ENCODE data around the gene OSBP2. TPM values are rescaled to one million over a fixed set of nuclear protein-coding genes. Genes with fewer than 3 reads are reported as not detected.

Gene OSBP2
- total RNA-seq, 1 donor from 2014 or later: 0.58 TPM

DNA sequence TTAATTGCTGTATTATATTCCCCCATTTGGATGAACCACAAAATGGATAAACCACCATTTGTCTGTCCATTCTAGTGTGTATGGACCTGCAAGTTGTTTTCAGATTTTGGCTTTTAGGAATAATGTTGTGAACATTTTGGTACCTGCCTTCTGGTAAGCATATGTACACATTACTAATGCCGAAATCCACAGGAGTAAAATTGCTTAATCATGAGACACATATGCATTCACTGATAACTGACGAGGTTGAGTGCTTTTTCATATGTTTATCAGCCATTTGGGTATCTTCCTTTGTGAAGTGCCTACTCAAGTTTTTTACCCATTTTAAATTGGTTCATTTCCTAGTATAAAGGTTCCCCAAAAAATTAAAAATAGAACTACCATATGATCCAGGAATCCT, 34.2 kb downstream of the OSBP2 start:
- H2AFZ ChIP-seq (replicated peaks): no peak overlapping the region
- H3K4me1 Mint-ChIP-seq: no peaks in the 10 kb centered on the region

DNA sequence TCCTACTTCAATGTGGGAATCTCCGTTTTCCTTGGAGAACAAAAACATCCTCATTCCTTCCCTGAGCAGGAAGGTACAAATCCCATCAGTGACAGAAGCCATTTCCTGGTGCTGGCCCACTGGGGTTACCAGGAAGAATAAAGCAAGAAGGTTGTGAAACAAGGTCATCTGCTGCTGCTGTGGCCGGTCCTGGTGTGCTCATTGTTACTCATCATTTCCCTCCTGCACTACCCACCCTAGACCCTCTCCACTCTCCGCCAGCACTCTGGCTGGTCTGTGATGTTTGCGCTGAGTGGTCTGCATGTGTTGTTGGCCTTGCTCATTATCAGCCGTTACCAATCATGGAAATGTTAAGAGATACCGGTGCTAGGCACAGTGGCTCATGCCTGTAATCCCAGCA, 37.0 kb downstream of the OSBP2 start:
- H3K27me3 Mint-ChIP-seq (ENCODE audit: insufficient read depth, low read depth): peaks cover 2% of the 10 kb centered on the region
- no peaks in the 10 kb centered on the region for H3K9me3 Mint-ChIP-seq
- H4K20me1 ChIP-seq (ENCODE audit: low read depth): no peaks in the 10 kb centered on the region
- no peaks in the 10 kb centered on the region for H3K79me2 ChIP-seq (ENCODE audit: low read depth)
- no peak overlapping the region for H3K9ac ChIP-seq
- TF ChIP-seq, protein P1, sequence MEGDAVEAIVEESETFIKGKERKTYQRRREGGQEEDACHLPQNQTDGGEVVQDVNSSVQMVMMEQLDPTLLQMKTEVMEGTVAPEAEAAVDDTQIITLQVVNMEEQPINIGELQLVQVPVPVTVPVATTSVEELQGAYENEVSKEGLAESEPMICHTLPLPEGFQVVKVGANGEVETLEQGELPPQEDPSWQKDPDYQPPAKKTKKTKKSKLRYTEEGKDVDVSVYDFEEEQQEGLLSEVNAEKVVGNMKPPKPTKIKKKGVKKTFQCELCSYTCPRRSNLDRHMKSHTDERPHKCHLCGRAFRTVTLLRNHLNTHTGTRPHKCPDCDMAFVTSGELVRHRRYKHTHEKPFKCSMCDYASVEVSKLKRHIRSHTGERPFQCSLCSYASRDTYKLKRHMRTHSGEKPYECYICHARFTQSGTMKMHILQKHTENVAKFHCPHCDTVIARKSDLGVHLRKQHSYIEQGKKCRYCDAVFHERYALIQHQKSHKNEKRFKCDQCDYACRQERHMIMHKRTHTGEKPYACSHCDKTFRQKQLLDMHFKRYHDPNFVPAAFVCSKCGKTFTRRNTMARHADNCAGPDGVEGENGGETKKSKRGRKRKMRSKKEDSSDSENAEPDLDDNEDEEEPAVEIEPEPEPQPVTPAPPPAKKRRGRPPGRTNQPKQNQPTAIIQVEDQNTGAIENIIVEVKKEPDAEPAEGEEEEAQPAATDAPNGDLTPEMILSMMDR (IDR thresholded peaks at IDR 0.05): no peak
- TF ChIP-seq EZH2 (IDR thresholded peaks at IDR 0.05) (no peak), EZH2phosphoT487 (IDR thresholded peaks at IDR 0.05) (no peak)
- no peak overlapping the region for H3K4me2 ChIP-seq
- H3F3A ChIP-seq (ENCODE audit: low read depth): no peaks in the 10 kb centered on the region
- H3K4me1 ChIP-seq: no peaks in the 10 kb centered on the region
- no peaks in the 10 kb centered on the region for H3K36me3 Mint-ChIP-seq
- H3K4me3 ChIP-seq: no peak overlapping the region
- H2AFZ ChIP-seq (replicated peaks): no peak overlapping the region
- no peak overlapping the region for H3K4me3 Mint-ChIP-seq
- no peaks in the 10 kb centered on the region for H3K27me3 ChIP-seq
- DNase-seq (ENCODE audit: low spot score): no peak
- no peak overlapping the region for H3K27ac ChIP-seq
- no peaks in the 10 kb centered on the region for H3K36me3 ChIP-seq
- no peak overlapping the region for H3K27ac Mint-ChIP-seq
- H3K9me3 ChIP-seq (ENCODE audit: low read depth): no peaks in the 10 kb centered on the region
- H3K4me1 Mint-ChIP-seq: no peaks in the 10 kb centered on the region

More for the DNA sequence above, 34.2 kb downstream of the OSBP2 start:
- no peak overlapping the region for H3K4me3 Mint-ChIP-seq
- Histone ChIP-seq H4K20me1 (ENCODE audit: low read depth) (no peaks in the 10 kb centered on the region), H3F3A (ENCODE audit: low read depth) (no peaks in the 10 kb centered on the region), H3K4me1 (no peaks in the 10 kb centered on the region), H3K4me3 (no peak overlapping the region), H3K79me2 (ENCODE audit: low read depth) (no peaks in the 10 kb centered on the region), H3K27me3 (no peaks in the 10 kb centered on the region), H3K4me2 (no peak overlapping the region), H3K9ac (no peak overlapping the region), H3K9me3 (ENCODE audit: low read depth) (no peaks in the 10 kb centered on the region), H3K36me3 (no peaks in the 10 kb centered on the region), H3K27ac (no peak overlapping the region)
- no peaks in the 10 kb centered on the region for H3K9me3 Mint-ChIP-seq
- peaks cover 2% of the 10 kb centered on the region for H3K27me3 Mint-ChIP-seq (ENCODE audit: insufficient read depth, low read depth)
- DNase-seq (ENCODE audit: low spot score): no peak
- no peaks in the 10 kb centered on the region for H3K36me3 Mint-ChIP-seq
- H3K27ac Mint-ChIP-seq: no peak overlapping the region
- TF ChIP-seq, protein P1 (IDR thresholded peaks at IDR 0.05): no peak
- no peak for TF ChIP-seq EZH2 (IDR thresholded peaks at IDR 0.05)
- TF ChIP-seq EZH2phosphoT487 (IDR thresholded peaks at IDR 0.05): no peak

DNA sequence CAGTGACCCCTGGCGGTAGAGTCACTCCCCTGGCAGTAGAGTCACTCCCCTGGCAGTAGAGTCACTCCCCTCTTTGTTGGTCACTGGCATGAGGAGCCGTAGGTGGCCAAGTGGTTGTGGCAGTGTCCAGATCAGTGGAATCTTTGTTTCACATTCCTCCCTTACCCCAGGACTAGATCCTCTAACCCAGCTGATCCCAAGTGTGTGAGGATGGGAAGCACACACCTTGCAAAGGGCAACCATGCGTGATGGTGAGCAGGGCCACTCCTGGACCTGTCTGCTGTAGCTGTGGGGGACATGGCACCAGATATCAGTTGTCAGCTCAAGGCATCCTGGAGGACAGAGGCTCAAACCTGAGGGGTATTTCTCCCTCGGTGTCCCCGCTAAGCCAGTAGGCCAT, 37.8 kb downstream of the OSBP2 start:
- Mint-ChIP-seq H3K4me1 (no peaks in the 10 kb centered on the region), H3K27me3 (ENCODE audit: insufficient read depth, low read depth) (peaks cover 2% of the 10 kb centered on the region), H3K9me3 (no peaks in the 10 kb centered on the region), H3K36me3 (no peaks in the 10 kb centered on the region), H3K4me3 (no peak overlapping the region), H3K27ac (no peak overlapping the region)
- no peaks in the 10 kb centered on the region for H3K9me3 ChIP-seq (ENCODE audit: low read depth)
- no peak for DNase-seq (ENCODE audit: low spot score)
- no peaks in the 10 kb centered on the region for H3F3A ChIP-seq (ENCODE audit: low read depth)
- no peaks in the 10 kb centered on the region for H3K4me1 ChIP-seq
- H3K4me3 ChIP-seq: no peak overlapping the region
- H3K27me3 ChIP-seq: no peaks in the 10 kb centered on the region
- TF ChIP-seq, protein P1 (IDR thresholded peaks at IDR 0.05): peak; percentile 5
- no peak for TF ChIP-seq EZH2phosphoT487 (IDR thresholded peaks at IDR 0.05)
- H3K36me3 ChIP-seq: no peaks in the 10 kb centered on the region
- H3K9ac ChIP-seq: no peak overlapping the region
- no peak overlapping the region for H3K27ac ChIP-seq
- H2AFZ ChIP-seq (replicated peaks): peak overlapping the region; percentile 52
- no peaks in the 10 kb centered on the region for H3K79me2 ChIP-seq (ENCODE audit: low read depth)
- no peak overlapping the region for H3K4me2 ChIP-seq
- no peaks in the 10 kb centered on the region for H4K20me1 ChIP-seq (ENCODE audit: low read depth)

Measured in neural progenitor cell (in vitro differentiated cells).